NOMO-1 treated with DMSO at 0.1 percent for 48 hours (cell line): Measurements from ENCODE around the gene CCNI2.

Experiments used
- DNase-seq: peaks from one replicate; lab custom pipeline; 2025; ENCODE audit not compliant: unreplicated experiment; lab: John Stamatoyannopoulos, UW

CCNI2 gene, protein sequence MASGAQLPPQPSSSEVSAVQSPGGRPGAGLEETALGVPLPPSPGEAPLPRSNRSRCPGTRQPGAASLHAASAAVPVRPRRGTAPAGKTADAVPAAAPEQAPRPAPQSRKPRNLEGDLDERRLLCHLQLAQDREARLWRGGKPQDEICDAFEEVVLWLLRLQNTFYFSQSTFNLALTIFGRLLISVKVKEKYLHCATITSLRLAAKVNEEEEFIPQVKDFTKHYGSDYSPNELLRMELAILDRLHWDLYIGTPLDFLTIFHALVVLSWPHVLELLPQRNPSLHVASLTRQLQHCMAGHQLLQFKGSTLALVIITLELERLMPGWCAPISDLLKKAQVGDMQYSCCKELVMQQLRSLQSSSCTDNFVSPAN

GRCh38 chr5:132746954-132747615 is at the start of gene CCNI2:
Gene CCNI2 (plus strand): TSS chr5:132747426. CDS start chr5:132747496, 70 bp downstream.
- DNase-seq: no peak

DNA sequence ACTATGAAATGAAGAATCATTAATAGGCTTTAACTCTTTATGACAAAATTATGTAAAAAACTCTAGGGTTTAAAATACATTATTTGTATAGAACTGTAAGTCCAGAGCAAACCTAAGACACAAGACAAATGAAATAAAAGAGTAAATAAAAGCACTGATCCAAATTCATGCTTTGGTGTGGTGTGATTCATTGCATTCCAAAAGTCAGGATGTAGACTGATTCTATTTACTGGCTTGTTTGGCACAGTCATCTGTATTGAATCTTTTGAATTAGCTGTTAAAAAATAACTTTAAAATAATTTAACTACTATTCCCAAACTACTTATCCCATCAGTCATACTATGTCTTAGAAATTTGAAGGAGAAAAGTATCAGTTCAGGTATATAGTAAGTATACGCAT is 42.4 kb upstream of the CCNI2 start:
- no peak for DNase-seq

DNA sequence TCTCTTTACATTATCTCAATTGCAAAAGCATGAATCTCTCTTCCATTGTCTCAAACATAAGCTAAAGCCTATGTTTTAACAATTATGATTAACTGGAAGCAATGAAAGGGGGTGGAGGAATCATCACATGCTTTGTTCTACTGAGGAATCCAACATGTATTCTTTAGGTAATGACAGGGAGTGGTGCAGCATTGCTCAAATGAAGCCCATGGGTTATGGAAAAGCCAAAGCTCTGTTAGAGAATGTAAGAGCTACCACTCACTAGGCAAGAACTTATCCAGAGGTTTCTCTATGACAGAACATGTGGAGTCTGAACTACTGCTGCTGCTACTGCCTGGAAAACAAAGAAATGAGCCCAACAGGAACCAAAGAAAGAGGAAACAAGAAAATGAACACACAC is 38.6 kb upstream of the CCNI2 start:
- no peak for DNase-seq

DNA sequence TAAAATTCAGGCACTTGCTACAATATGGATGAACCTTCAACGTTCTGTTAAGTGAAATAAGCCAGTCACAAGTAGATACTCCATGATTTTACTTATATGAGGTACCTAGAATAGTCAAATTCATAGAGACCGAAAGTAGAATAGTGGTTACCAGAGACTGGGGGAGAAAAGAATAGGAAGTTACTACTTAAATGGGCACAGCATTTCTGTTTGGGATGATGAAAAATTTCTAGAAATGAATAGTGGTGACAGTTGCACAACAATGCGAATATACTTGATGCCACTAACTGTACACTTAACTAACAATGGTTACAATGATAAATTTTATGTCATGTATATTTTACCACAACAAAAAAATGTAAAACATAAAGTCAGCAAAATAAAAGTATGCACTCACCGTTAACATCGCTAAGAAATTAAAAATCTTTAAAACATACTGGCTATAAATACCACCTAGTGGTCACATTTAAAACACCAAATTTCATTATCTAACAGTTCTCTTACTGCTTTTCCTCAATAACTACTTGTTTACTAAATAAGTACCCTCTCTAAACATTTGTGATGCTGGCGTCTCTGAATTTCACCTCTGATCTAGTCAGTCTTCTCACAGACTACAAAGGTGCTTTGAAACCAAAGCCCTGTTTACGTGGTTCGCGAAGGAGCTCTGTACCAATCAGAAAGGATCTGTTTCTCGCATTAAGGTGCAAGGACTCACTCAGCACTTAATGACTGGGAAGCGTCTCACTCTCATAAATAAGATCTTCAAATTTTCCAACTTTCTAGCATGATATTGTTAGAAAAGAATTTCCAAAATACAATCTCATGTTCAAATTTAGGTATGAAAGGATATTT is 32.5 kb upstream of the CCNI2 start:
- DNase-seq: peak; percentile 30

DNA sequence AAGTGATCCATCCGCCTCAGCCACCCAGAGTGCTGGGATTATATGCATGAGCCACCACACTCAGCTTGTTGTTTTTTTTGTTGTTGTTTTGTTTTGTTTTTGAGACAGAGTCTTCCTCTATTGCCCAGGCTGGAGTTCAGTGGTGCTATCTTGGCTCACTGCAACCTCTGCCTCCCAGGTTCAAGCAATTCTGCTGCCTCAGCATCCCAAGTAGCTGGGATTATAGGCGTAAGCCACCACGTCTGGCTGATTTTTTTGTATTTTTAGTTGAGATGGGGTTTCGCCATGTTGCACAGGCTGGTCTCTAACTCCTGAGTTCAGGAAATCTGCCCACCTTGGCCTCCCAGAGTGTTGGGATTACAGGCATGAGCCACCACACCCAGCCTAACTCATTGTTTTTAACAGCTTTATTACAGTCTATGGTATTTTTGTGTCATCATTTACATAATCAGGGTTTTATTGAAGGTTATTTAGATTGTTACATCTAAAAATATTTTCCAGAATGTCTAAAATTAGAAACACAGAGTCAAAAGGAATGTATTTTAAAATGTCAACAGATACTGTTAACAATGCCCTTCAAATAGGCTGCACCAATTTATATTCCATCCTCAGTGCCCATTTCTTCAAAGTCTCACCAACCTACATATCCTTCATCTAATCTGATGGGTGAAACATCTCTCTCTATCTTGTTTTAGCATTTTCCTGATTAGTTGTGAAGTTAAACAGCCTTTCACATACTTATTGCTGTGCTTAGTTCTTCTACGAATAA is 28.5 kb upstream of the CCNI2 start:
- DNase-seq: no peak

DNA sequence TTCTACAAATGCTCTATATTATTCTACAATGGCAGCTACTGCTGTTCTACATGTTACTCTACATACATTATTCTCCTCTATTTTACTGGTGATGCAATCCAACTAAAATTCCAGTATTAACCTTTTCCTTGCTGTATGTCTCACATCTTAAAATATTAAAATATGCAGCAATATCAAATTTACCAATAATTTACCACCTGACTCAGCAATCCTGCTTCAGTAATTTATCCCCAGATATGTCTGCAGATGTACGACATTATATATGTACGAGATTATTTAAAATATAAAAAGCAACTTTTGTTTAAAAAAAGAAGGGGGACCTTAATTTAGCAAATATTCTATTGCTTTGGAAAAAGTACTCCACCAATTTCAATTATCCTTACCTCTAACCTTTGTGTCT is 21.5 kb upstream of the CCNI2 start:
- DNase-seq: no peak

GRCh38 chr5:132729896-132730295 is 17.3 kb upstream of the CCNI2 start:
- DNase-seq: no peak

DNA sequence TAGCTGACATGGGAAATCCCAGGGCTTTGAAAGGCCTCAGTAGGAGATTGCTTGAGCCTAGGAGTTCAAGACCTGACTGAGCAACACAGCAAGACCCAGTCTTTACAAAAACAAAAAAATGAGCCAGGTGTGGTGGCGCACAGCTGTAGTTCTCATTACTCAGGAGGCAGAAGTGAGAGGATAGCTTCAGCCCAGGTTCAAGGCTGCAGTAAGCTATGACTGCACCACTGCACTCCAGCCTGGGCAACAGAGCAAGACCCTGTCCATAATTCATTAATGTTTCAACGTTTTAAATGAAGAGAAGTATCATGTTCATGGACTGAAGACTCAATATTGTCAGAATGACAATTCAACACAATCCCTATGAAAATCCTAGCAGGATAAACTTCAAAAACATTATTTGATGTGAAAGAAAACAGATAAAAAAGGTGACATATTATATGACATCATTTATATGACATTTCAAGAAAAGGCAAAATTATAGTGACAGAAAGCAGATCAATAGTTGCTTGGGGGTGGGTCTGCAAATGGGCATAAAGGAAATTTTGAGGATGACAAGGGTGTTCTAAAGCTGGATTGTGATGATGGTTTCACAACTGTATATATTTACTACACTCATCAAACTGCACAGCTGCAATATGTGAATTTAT is 13.6 kb upstream of the CCNI2 start:
- no peak for DNase-seq

DNA sequence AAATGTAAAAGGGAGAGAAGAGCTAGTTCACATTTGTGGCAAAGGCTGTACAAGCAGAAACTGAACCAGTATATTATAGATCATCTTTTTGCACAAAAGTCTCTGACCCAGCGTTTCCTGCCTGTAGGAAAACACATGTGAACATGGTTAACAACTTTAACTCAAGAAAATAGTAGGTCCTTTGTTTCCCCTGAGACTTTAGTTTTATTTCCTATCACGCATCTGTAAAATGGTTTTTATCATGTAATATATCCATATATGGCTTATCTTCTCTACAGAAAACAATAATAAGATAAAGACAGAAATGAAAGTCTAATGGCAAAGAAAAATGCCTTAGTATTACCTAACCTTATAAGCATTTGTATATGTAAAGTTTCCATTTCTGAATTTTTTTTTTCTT is 12.5 kb upstream of the CCNI2 start:
- DNase-seq: no peak

DNA sequence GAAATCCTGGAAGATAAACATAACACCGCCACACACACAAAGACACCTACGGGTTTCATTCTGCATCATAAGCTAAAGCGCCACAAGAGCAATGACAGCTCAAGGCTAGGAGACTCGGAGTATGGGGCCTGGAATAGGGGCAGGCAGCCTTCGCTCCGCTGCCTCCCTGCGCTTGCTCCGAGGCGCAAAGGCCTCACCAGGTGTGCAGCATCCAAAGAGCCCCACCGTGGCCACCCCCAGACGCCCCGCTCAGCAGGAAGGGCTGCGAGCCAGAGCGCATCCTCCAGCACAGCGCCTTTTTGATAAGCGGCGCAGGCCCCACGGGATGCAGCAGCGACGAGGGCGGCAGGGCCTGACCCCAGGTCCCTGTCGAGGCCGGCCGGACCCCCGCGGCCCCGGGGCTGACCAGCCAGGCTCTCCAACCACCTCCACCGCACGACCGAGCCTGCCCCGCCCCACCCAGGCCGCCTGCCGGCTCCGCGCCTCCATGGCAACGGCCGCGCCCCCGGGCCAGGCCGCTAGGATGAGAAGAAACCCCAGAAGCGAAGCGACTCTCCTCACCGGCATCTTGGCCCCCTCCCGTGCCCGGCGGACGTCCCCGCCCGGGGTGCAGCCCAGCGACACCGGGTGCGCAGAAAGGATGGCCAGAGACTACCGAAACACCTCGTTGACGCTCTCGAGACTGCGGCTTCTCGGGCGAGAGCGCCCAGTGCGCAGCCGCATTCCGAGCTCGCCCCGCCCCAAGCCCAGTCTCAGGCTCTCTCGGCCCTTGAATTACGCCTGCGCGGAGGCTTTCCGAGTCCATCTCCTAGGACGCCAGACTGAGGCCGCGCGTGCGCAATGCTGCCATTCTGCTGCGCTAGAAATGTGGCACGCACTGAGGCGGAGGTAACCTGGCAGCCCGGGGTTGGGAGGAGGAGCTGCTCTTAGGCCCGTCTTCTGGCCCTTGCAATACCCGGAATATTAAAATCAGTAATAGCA is 10.1 kb upstream of the CCNI2 start, which contains the start of gene KIF3A:
Gene KIF3A, minus strand, starts transcription at position 694 of the 981 bp plus-strand sequence. Its CDS starts 127 bp downstream, at position 567.
- peak; percentile 92 for DNase-seq

DNA sequence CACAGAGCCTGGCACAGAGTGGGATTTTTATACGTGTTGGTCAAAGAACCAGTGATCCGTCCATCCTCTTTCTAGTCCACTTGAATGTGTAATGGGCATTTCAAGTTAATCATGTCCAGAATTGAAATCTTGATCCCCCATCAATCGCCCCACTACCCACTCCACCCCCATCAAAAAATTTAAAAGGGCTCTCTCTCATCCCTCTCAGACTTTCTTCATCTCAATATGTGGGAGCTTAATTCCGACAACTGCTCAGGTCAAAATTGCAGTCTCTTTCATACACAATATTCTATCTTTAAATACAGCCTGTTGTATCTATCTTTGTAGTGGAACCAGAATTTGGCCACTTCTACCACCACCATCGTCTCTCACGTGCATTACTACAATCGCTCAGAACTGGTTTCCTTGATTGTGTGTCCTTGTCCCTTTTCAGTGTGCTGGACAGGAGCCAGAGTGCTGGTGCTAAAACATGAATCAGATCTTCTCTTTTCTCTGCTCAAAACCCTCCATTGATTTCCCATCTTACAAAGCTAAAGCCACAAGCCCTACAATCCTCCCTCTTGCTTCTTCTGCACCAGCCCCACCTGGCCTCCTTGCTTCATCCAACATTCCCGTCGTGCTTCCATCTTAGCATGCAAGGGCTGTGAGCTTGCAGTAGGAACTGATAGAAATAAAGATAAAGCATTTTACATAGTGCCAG is 9.1 kb upstream of the CCNI2 start:
- no peak for DNase-seq

- DNase-seq: no peak
Measured at GRCh38 chr5:132739232-132739631, 8.0 kb upstream of the CCNI2 start.

- DNase-seq: no peak
Measured at GRCh38 chr5:132742158-132742557, 5.1 kb upstream of the CCNI2 start.

GRCh38 chr5:132742626-132743025 is 4.6 kb upstream of the CCNI2 start:
- DNase-seq: no peak

DNA sequence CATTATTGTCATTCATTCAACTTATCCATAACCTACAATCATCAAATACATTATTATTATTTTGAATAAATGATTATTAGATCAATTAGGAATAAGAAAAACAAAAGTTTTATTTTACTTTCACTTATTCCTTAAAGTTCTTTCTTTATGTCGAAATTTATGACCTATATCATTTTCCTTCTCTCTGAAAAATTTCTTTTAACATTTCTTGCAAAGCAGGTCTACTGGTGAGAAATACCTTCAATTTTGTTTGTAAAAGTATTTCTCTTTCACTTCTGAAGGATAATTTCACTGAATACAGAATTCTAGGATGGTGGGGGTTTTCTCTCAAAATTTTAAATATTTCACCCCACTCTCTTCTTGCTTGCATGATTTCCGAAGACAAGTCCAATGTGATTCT is 2.6 kb upstream of the CCNI2 start:
- DNase-seq: no peak

GRCh38 chr5:132746592-132746953 is 653 bp upstream of the CCNI2 start:
- DNase-seq: no peak

GRCh38 chr5:132747616-132748440 is 602 bp downstream of the CCNI2 start:
- no peak for DNase-seq

- DNase-seq: no peak
Measured at GRCh38 chr5:132748522-132749000, 1.3 kb downstream of the CCNI2 start.
